ENCODE measurements around the gene ABCG2. TPM values are rescaled to one million over a fixed set of nuclear protein-coding genes. Genes with fewer than 3 reads are reported as not detected.
A peak's percentile ranks its signal among the peaks of the same experiment; 100 is the strongest.

Gene ABCG2
- total RNA-seq, 4 donors from 2014 or later: 17.3 to 272 (median 125) TPM

DNA sequence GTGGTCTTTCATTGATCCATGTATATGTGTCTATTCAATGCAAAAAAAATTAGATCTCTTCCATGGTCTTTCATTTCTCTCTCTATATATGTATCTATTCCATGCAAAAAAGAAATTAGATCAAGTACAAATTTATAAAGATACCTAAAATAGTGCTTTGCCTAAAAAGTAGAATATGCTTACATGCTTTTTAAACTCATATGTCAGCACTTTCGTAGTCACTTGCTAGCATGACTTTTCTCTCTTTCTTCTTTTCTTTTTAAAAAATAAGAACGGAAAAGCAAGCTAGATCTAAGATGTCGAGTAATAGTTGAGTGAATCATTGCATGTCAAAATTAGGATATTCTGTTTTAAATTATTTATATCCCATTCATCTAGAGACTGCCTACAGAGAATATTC is 100.1 kb downstream of the ABCG2 start:
- TF ChIP-seq POLR2A (IDR thresholded peaks at IDR 0.05) (no peak), CTCF (IDR thresholded peaks at IDR 0.05) (no peak)
- Histone ChIP-seq H3K27ac (no peak overlapping the region), H3K36me3 (peaks cover 0 to 12% (median 0%) of the 10 kb centered on the region in 3 donors), H3K27me3 (no peaks in the 10 kb centered on the region), H3K4me1 (peaks cover 0 to 25% (median 2%) of the 10 kb centered on the region in 4 donors), H3K4me3 (no peak overlapping the region), H3K9me3 (no peaks in the 10 kb centered on the region)
- no peak for DNase-seq

GRCh38 chr4:88054901-88055300 is 103.5 kb downstream of the ABCG2 start:
- H3K36me3 ChIP-seq: peaks cover 0 to 30% (median 0%) of the 10 kb centered on the region in 3 donors
- no peaks in the 10 kb centered on the region for H3K9me3 ChIP-seq
- H3K4me3 ChIP-seq: no peak overlapping the region
- TF ChIP-seq POLR2A (IDR thresholded peaks at IDR 0.05): no peak
- TF ChIP-seq CTCF (IDR thresholded peaks at IDR 0.05): peak in 4 of 6 experiments; percentile 41 to 91 (median 90)
- H3K27ac ChIP-seq: no peak overlapping the region
- H3K4me1 ChIP-seq: peaks cover 0 to 4% (median 0%) of the 10 kb centered on the region in 4 donors
- DNase-seq: peak in 1 of 3 donors; percentile 66
- H3K27me3 ChIP-seq: no peaks in the 10 kb centered on the region

GRCh38 chr4:88054229-88054628 is 104.2 kb downstream of the ABCG2 start:
- Histone ChIP-seq H3K4me3 (no peak overlapping the region), H3K27ac (no peak overlapping the region), H3K27me3 (no peaks in the 10 kb centered on the region), H3K4me1 (no peaks in the 10 kb centered on the region), H3K9me3 (no peaks in the 10 kb centered on the region), H3K36me3 (peaks cover 0 to 30% (median 0%) of the 10 kb centered on the region in 3 donors)
- TF ChIP-seq POLR2A (IDR thresholded peaks at IDR 0.05) (no peak), CTCF (IDR thresholded peaks at IDR 0.05) (no peak)
- DNase-seq: no peak

DNA sequence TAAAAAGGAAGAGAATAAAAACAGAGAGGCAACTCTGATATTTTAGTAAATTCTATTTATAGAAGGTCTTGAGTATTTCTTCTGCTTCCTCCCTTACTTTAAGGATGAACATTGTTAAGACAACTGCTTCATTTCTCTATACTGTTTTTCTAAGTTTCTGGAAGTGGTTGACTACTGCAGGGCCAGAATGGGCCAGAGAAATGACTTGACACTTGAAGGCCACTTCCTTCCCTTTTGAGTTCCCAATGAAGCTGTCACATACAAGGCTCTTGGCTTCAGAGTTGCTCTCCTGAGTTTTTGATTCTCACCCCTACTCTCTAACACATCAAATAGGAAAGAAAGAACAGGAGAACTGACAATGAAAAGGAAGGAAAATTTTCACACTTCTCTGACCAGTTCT is 113.4 kb downstream of the ABCG2 start:
- Histone ChIP-seq H3K4me3 (no peak overlapping the region), H3K4me1 (peaks cover 0 to 6% (median 0%) of the 10 kb centered on the region in 4 donors), H3K9me3 (no peaks in the 10 kb centered on the region), H3K27ac (no peak overlapping the region), H3K27me3 (no peaks in the 10 kb centered on the region), H3K36me3 (peaks cover 0 to 66% (median 0%) of the 10 kb centered on the region in 3 donors)
- TF ChIP-seq POLR2A (IDR thresholded peaks at IDR 0.05): no peak
- TF ChIP-seq CTCF (IDR thresholded peaks at IDR 0.05): no peak
- no peak for DNase-seq

DNA sequence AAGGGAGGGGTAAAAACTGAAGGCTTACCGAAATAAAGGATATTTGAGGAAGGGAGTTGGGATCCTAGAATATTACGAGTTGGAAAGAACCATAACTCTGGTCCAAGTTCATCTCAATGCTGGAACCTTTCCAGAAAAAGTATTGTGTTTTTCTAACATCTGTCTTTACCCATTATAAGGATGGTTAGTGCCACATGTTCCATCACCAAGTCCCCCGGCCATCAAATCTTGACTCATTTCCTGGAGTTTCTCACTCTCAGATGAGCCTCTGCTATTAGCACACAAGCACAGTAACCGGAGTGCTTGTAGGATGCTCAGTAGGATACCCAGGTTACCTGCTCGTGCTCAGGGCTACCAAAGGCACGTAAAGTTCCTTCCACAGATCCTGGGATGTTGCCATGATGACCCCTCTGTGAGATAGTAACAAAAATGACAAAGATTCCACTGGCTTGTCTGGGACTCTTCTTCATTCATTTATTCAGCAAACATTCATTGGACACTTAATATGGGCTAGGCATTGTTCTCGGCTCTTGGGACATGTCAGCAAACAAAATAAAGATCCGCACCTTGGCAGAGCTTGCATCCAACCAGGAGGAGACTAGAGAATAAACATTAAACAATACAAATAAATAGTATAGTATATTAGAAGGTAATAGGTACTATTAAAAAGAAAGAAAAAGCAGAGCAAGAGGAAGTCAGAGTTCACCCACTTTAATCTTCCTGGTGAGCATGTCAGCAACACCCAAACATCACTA is 114.7 kb downstream of the ABCG2 start:
- Histone ChIP-seq H3K27ac (no peak overlapping the region), H3K9me3 (no peaks in the 10 kb centered on the region), H3K4me3 (no peak overlapping the region), H3K4me1 (peaks cover 0 to 6% (median 0%) of the 10 kb centered on the region in 4 donors), H3K36me3 (peaks cover 0 to 78% (median 0%) of the 10 kb centered on the region in 3 donors), H3K27me3 (no peaks in the 10 kb centered on the region)
- DNase-seq: no peak
- TF ChIP-seq POLR2A (IDR thresholded peaks at IDR 0.05) (no peak), CTCF (IDR thresholded peaks at IDR 0.05) (no peak)

Data from Peyer's patch (tissue), 4 donors.